ENCODE data around the gene IL22RA1. TPM values are rescaled to one million over a fixed set of nuclear protein-coding genes. Genes with fewer than 3 reads are reported as not detected.

IL22RA1 gene
- total RNA-seq, 1 donor from 2014 or later, result not detected

DNA sequence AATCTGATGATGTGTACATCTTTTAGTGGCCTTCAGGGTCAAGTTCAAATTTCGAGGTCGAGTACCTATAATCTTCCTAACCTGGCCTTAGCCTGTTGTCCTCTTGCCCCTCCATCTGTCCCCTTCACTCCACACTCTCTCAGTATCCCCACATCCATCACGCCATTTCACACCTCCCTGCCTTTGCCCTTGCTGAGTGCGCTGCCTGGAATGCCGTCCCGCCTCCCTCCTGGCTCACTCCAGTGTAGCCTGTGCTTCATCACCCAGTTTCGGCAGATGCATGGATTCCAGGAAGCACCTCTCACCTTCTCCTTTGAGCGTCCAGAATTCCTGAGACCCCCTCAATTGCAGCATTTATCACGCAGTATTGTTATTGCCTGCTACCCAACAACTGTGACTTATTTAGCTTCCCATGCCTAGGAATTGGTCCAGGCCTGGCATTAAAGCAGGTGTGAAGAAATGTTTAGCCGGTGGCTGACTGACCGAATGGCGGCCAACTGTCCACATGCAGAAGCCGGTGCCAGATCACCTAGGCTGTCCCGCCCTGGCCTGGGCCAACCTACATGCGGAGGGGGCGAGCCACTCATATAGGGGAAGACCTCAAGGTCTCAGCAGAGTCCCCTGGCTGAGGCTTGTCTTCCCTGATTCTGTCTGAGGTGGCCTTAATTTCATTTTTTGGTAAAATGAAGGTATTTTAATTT, 65.5 kb downstream of the IL22RA1 start:
- intact Hi-C loops (cut with micrococcal nuclease), result no loop called here

GRCh38 chr1:24075946-24076345, 67.0 kb downstream of the IL22RA1 start:
- intact Hi-C loops (cut with micrococcal nuclease), result no loop called here

- intact Hi-C loops (cut with micrococcal nuclease), result no loop called here
Measured at GRCh38 chr1:24075590-24075854, 67.4 kb downstream of the IL22RA1 start.

- intact Hi-C loops (cut with micrococcal nuclease), result no loop called here
Measured at GRCh38 chr1:24074817-24075589, 67.9 kb downstream of the IL22RA1 start.

DNA sequence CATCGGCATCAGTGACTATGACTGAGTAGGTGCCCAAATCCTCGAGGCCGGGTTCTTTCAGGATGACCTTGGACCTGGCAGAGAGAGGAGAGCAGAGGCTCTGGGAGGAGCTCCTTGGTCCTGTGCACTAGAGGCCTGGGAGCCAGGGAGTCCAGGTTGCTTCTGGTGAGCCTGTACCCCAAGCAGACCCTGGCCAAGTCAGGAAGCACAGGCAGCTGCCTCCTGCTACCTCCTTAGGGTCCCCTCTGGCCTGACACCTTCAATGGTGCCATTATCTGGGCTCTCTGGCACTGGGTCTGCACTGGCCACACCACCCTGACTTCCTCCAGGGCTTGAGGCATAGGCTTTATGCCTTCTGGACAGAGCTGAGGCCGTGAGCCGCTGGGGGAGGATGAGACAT, 68.7 kb downstream of the IL22RA1 start:
- intact Hi-C loops (cut with micrococcal nuclease), result no loop called here

- intact Hi-C loops (cut with micrococcal nuclease), result loop anchor here (2.0 kb wide), 2 partner anchors 319 to 563 kb away; no protein-coding TSS in a partner anchor
Measured at GRCh38 chr1:24071941-24072340, 71.0 kb downstream of the IL22RA1 start.

- intact Hi-C loops (cut with micrococcal nuclease), result loop anchor here (1.0 to 2.0 kb wide), 4 partner anchors 41 to 564 kb away; partner anchors contain the start of gene MYOM3
Measured at GRCh38 chr1:24070821-24071393, 72.0 kb downstream of the IL22RA1 start.

GRCh38 chr1:24069817-24070216, 73.1 kb downstream of the IL22RA1 start:
- intact Hi-C loops (cut with micrococcal nuclease), result loop anchor here (1.0 to 2.0 kb wide), 4 partner anchors 42 to 565 kb away; partner anchors contain the start of gene MYOM3

Other genes starting within 250 kb of the IL22RA1 start
- gene CNR2, start 229.8 kb downstream of the IL22RA1 start, total RNA-seq, result 0.05 and 0.07 TPM in 2 replicates
- 127 and 154 TPM in 2 replicates for gene PNRC2, start 183.3 kb downstream of the IL22RA1 start, total RNA-seq
- gene SRSF10, start 162.8 kb downstream of the IL22RA1 start, total RNA-seq, result 199 and 203 TPM in 2 replicates
- gene MYOM3, start 31.0 kb downstream of the IL22RA1 start, total RNA-seq, result not detected in 2 replicates
- 1.2 and 1.6 TPM in 2 replicates for gene IFNLR1, start 44.1 kb upstream of the IL22RA1 start, total RNA-seq
- 0.12 and 0.59 TPM in 2 replicates for gene GRHL3, start 176.2 kb upstream of the IL22RA1 start, total RNA-seq